Transverse colon (tissue), 3 donors: ENCODE data around the gene LAMC1.

ENCODE experiments used
- EP300 ChIP-seq: sonication (generic); formaldehyde crosslinking; IDR thresholded peaks from one replicate; pipeline ENCODE4 v1.6.1; 2017; ENCODE audit warnings: antibody characterized with exemption, low read depth
- POLR2A ChIP-seq: fragments of 450-650 bp; IDR thresholded peaks from one replicate; pipeline ENCODE4 v1.6.1; 2016; ENCODE audit warnings: antibody characterized with exemption, mild to moderate bottlenecking, moderate library complexity
- TF ChIP-seq, protein P1 (sequence below), 5 experiments: fragments of 200-600 bp in 3 of 5; fragments of 450-650 bp in 2 of 5; sonication (generic) in 3 of 5; IDR thresholded peaks; 1 replicate in 2 of 5; 2 replicates in 3 of 5; pipeline ENCODE4 v1.5.1; 2016 to 2017; ENCODE audit warnings: antibody characterized with exemption in 5 of 5, inconsistent platforms in 3 of 5, mild to moderate bottlenecking in 2 of 5, moderate library complexity in 1 of 5

DNA sequence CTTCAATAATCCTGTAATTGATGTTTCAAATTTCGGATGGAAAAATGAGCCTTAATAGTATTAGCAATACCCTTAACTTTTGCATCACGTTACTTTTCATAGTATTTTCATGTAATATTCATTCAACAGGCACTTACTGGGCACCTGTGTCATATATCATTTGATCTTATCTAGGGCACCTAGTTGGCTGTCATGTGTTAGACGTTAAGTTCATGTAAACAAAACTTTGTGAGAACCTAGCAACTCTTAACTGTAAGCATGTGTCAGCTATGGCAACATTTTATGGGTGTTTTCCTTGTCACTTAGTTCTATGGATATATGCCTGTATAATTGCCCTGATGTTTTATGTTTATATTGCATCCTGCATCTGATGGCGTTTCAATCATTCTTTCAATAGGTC is 163.6 kb downstream of the LAMC1 start:
- TF ChIP-seq, protein P1, sequence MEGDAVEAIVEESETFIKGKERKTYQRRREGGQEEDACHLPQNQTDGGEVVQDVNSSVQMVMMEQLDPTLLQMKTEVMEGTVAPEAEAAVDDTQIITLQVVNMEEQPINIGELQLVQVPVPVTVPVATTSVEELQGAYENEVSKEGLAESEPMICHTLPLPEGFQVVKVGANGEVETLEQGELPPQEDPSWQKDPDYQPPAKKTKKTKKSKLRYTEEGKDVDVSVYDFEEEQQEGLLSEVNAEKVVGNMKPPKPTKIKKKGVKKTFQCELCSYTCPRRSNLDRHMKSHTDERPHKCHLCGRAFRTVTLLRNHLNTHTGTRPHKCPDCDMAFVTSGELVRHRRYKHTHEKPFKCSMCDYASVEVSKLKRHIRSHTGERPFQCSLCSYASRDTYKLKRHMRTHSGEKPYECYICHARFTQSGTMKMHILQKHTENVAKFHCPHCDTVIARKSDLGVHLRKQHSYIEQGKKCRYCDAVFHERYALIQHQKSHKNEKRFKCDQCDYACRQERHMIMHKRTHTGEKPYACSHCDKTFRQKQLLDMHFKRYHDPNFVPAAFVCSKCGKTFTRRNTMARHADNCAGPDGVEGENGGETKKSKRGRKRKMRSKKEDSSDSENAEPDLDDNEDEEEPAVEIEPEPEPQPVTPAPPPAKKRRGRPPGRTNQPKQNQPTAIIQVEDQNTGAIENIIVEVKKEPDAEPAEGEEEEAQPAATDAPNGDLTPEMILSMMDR (IDR thresholded peaks at IDR 0.05), result no peak
- TF ChIP-seq POLR2A (no peak), EP300 (no peak)
